DMS53 treated with DMSO at 0.1 percent for 48 hours (cell line): ENCODE measurements around the gene SLIT3.

Experiments
- DNase-seq: peaks from one replicate; lab custom pipeline; 2025; ENCODE audit not compliant: unreplicated experiment; lab: John Stamatoyannopoulos, UW

Gene SLIT3

DNA sequence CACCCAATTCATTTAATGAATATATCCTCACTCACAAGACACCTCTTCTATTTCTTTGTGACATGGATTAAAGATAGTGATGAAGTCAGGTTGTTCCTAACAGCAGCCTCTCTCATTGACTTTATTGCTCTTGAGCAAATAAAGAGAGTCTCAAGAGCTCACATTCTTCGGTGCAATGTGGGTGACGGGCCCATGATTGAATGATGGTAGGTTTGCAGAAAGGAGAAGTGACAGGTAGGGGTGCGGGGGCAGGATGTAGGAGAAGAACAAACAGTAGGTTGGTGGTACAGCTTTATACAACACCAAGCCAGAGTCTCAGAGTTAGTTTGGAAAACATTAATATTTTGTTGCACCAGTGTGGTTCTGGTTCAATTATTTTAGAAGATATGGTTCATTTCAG is 122.2 kb downstream of the SLIT3 start:
- no peak for DNase-seq

DNA sequence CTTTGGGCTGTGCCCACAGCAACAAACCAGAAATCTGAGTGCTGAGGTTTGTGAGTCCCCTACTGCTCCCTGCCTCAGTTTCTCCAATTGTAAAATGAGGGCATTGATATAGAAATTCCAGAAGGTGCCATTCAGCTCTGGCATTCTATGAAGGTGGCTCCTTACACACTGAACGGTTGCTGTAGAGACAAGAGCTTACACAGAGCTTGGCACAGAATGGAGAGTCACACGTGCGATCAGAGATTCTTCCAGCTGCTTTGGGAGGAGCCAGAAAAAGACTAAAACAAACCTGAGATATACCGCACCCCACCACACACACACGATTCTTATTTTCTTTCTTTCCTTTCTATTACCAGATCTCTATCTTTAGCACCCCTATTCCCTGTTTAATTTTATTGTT is 122.7 kb downstream of the SLIT3 start:
- DNase-seq, result no peak

GRCh38 chr5:169176709-169177694 is 123.9 kb downstream of the SLIT3 start:
- DNase-seq, result no peak

GRCh38 chr5:169175733-169176132 is 125.2 kb downstream of the SLIT3 start:
- DNase-seq, result no peak

- DNase-seq, result no peak
Measured at GRCh38 chr5:169174923-169175322, 126.0 kb downstream of the SLIT3 start.

DNA sequence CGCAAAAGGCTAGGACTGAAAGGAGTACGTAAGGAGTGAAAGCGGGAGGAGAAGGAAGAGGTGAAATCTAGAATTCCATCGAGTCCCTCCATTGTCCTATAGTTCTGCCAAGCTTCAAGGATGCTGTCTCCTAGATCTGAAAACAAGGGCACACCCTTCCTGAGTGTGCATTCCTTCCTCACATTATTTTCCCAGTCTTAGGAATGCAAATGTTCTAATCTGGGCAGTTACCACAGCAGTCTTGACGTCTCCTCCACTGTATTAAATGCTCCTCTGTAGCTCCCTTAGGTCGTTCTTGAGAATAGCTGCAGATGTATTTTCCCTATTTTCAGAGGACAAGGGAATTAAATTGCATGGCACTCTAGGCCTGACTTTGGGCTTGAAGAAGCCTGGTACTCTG is 127.6 kb downstream of the SLIT3 start:
- DNase-seq, result no peak

DNA sequence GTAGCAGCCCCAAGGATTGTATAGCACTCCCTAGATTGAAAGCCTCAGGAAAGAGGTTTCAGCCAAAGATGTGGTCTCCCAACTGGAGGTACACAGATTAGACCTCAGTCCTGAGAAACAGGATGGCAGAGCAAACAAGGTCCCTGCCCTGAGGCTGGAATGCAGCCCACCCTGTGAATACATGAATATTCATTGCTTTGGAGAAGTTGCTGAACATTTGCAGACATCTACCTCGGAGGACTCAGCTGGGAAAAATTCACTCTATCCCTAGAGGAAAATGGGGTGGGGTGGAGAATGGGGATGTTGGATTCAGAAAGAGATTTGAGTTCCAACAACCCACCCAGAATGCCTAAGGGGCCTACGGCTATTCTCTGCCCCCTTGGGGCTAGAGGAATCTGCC is 129.4 kb downstream of the SLIT3 start:
- no peak for DNase-seq

GRCh38 chr5:169169783-169170182 is 131.2 kb downstream of the SLIT3 start:
- no peak for DNase-seq

DNA sequence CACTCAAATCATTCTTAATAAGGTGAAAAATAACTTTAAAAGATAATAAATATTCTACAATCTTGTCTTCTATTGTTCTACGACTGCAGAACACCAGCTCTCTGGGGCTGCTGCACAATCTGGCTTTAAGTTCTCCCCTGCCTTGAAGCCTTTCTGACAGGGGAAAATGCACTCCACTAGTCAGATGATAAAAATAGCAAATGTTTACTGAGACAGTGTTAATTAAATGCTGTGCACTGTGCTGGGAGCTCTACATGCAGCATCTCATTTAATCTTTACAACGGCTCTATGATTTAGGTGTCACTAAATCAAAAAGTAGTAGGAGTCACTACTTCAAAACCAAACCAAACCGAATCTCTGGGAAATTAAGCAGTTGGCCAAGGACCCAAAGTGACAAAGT is 132.7 kb downstream of the SLIT3 start:
- DNase-seq, result no peak

GRCh38 chr5:169166078-169166477 is 134.9 kb downstream of the SLIT3 start:
- DNase-seq, result no peak

GRCh38 chr5:169165052-169165451 is 135.9 kb downstream of the SLIT3 start:
- DNase-seq, result no peak

DNA sequence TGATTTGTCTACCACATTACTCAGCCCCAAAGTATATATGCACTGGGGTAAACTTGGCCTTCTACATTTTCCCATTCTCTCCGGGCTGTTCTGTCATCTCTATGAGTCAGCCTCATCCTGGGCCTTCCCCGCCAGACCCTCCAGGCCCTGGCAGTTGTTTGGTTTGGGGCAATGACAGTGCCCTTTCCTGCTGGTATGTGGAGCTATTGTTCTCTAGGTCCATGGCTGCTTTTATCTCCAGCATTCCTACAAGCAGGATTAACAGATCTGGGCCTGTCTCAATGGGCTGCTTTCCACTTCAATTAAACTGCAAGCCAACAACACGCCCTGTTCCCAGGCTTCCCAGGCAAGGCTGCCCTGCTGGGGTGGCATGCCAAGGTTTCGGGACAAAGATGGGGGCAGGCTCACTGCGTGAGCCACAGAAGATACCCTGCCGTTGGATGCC is 136.4 kb downstream of the SLIT3 start:
- DNase-seq, result no peak

GRCh38 chr5:169162407-169162806 is 138.5 kb downstream of the SLIT3 start:
- no peak for DNase-seq

DNA sequence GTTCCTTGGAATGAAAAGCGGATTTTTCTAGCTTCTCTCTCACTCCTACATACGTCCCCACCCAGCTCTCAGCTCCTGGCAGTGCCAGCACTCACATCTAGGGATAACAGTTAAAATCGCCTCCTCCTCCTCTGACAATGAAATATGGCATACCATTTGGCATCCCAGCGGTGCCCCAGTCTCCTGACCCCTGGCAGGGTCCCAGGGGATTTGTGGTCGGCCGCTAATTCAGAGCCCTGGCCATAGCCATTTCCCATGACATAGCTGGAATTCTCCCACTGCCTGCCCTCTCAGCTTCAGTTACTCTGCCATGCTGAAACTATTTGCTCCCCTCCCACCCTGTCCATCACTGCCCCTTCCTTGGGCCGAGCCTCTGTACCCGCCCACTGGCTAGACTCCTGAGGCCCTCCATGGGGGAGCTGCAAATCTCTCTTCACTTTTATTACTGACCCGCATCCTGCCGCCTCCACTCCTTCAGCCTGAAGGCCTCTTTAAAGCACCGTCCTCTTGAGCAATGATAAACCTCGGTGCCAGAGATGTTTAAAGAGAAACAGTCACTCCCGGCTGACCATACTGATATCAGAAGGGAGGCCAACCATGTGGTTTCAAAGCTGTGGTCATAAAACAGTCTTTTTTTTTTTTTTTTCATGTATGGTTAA is 139.8 kb downstream of the SLIT3 start:
- no peak for DNase-seq

- DNase-seq, result no peak
Measured at GRCh38 chr5:169160405-169160901, 140.5 kb downstream of the SLIT3 start.

- no peak for DNase-seq
Measured at GRCh38 chr5:169158764-169159163, 142.2 kb downstream of the SLIT3 start.

- DNase-seq, result no peak
Measured at GRCh38 chr5:169157064-169157463, 143.9 kb downstream of the SLIT3 start.

GRCh38 chr5:169154679-169155078 is 146.3 kb downstream of the SLIT3 start:
- no peak for DNase-seq

DNA sequence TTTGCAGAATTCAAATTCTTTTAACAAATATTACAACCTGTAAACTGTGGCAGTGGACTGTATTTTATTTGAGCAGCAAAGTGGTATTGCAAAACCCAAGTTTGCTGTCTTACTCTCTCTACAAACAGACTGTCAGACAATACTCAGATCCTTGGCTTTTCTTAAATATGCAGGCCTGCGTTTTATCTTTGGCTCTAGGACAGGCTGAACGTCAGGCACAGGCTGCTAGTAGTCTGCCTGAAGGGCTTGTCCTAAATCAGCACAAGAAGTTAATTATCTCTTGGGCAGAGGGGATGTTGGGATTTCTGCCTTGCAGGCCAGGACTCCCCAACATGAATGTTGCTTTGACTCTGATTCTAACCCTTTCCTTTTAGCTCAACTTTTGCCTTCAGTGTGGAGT is 147.5 kb downstream of the SLIT3 start:
- no peak for DNase-seq

GRCh38 chr5:169152946-169153345 is 148.0 kb downstream of the SLIT3 start:
- no peak for DNase-seq

DNA sequence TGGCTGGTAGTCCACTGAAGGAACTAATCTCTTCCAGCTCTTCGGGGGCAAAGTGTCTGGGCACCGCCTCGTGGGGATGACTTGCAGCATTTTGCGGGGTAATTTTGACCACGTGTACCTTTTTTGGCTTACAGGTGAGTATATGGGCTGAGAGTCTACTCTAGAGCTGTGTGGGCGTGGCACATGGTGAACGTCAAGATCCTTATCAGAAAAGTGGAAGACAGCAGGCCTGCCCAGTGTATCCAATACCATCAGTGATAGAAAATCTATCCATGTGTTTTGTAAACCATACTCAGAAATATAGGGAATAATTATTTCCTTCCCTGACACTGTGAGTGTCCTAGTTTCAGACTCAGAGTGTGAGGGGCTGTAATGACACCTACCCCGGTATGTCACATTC is 148.5 kb downstream of the SLIT3 start:
- DNase-seq, result no peak
